ENCODE results near the gene CSNK2A1.

The CSNK2A1 gene

DNA sequence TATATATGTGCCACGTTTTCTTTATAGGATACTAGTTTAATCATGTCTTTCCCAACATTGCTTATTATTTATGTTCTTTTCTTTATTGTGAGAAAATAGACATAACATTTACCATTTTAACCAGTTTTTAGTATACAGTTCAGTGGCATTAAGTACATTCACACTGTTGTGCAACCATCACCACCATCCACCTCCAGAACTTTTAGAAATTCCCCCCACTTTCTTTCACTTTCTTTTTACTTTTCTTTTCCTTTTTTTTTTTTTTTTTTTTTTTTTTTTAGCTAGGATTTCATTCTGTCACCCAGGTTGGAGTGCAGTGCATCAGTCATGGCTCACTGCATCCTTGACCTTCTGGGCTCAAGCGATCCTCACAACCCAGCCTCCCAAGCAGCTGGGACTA is 117.0 kb downstream of the CSNK2A1 start:
- Histone ChIP-seq H3K36me3 (ENCODE audit: insufficient read depth, low read length) (peaks cover 61% of the 10 kb centered on the region), H3K27me3 (ENCODE audit: insufficient read depth, low read length) (no peaks in the 10 kb centered on the region), H3K4me3 (ENCODE audit: low read length) (no peak overlapping the region), H3K4me1 (ENCODE audit: insufficient read depth, low read length) (no peaks in the 10 kb centered on the region), H3K9me3 (ENCODE audit: insufficient read depth, low read depth, low read length) (no peaks in the 10 kb centered on the region), H3K27ac (ENCODE audit: low read depth, low read length) (no peak overlapping the region), H3K9ac (ENCODE audit: low read depth, low read length) (no peak overlapping the region)
- WGBS, result 100% methylated on average over 1 of the region's 2 CpGs
